ENCODE measurements around the gene MTMR3. TPM values are rescaled to one million over a fixed set of nuclear protein-coding genes. Genes with fewer than 3 reads are reported as not detected.

The MTMR3 gene
- total RNA-seq, 1 experiment from 2014 or later = 27.0 TPM

DNA sequence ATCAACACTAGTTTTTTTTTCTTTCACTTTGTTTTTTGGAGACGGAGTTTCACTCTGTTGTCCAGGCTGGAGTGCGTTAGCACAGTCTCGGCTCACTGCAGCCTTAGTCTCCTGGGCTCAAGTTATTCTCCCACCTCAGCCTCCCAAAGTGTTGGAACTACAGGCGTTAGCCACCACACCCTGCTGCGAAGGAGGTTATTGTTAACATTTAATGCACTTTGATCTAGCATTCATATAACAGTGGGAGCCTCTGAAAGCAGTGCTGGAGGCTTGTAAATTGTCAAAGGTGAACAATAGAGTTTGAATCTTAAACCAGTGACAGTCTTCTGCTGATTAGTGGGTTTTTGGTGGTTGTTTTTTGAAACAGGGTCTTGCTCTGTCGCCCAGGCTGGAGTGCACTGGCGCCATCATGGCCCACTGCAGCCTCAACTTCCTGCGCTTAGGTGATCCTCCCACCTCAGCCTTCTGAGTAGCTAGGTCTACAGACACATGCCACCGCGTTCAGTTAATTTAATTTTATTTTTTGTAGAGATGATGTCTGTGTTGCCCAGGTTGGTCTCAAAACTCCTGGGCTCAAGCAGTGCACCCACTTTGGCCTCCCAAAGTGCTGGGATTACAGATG, 100.4 kb downstream of the MTMR3 start:
- no peak overlapping the region for H3K4me3 ChIP-seq (replicated peaks in 1 of 2; ENCODE audit: low read depth in 1 of 2, low read length in 2 of 2)
- POLR2A ChIA-PET = no interaction called here
- H3K27ac ChIP-seq (ENCODE audit: low read depth, low read length) = no peak overlapping the region
- H3K79me2 ChIP-seq (ENCODE audit: insufficient read depth, low read length) = no peaks in the 10 kb centered on the region
- RAD21 ChIA-PET (ENCODE audit: low non-redundant PET in 1 of 2, low total read pairs in 2 of 2, uncharacterized antibody in 2 of 2, unreplicated experiment in 2 of 2) = no interaction called here
- no peaks in the 10 kb centered on the region for H3K9me3 ChIP-seq (ENCODE audit: control insufficient read depth in 1 of 2, insufficient read depth in 1 of 2, low read depth in 1 of 2, low read length in 2 of 2)
- no peaks in the 10 kb centered on the region for H3K9me2 ChIP-seq (ENCODE audit: insufficient read depth)
- ATAC-seq (no peak), DNase-seq (ENCODE audit: low read depth, low spot score) (no peak)
- intact Hi-C loops (cut with micrococcal nuclease) = no loop called here
- no peak overlapping the region for H3K4me2 ChIP-seq (ENCODE audit: low read length)
- peaks cover 11 to 16% of the 10 kb centered on the region in 2 experiments for H3K4me1 ChIP-seq (ENCODE audit: control insufficient read depth in 1 of 2, insufficient read depth in 2 of 2, low read length in 2 of 2)
- H2AFZ ChIP-seq (ENCODE audit: low read depth, low read length, poor library complexity, severe bottlenecking) = no peak overlapping the region
- H3K9ac ChIP-seq (ENCODE audit: low read length) = no peak overlapping the region
- H3K27me3 ChIP-seq (ENCODE audit: insufficient read depth, low read length) = no peaks in the 10 kb centered on the region
- CTCF ChIA-PET = no interaction called here
- H4K20me1 ChIP-seq (ENCODE audit: insufficient read depth) = no peaks in the 10 kb centered on the region; the same call in 1 of the 2 replicates
- BruUV-seq (replicated peaks) = no TSS peak
- TF ChIP-seq, protein P1, sequence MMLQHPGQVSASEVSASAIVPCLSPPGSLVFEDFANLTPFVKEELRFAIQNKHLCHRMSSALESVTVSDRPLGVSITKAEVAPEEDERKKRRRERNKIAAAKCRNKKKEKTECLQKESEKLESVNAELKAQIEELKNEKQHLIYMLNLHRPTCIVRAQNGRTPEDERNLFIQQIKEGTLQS (IDR thresholded peaks at IDR 0.05) = no peak
- no peaks in the 10 kb centered on the region for H3K36me3 ChIP-seq (ENCODE audit: control insufficient read depth in 1 of 2, insufficient read depth in 2 of 2, low read length in 2 of 2)

- DNase-seq (ENCODE audit: low read depth, low spot score) = no peak
- Histone ChIP-seq H3K9me2 (ENCODE audit: insufficient read depth) (no peaks in the 10 kb centered on the region), H3K4me2 (ENCODE audit: low read length) (no peak overlapping the region), H3K79me2 (ENCODE audit: insufficient read depth, low read length) (no peaks in the 10 kb centered on the region), H3K27me3 (ENCODE audit: insufficient read depth, low read length) (no peaks in the 10 kb centered on the region), H3K36me3 (ENCODE audit: control insufficient read depth in 1 of 2, insufficient read depth in 2 of 2, low read length in 2 of 2) (no peaks in the 10 kb centered on the region; a peak in 1 of 4 replicates), H3K4me3 (replicated peaks in 1 of 2; ENCODE audit: low read depth in 1 of 2, low read length in 2 of 2) (no peak overlapping the region), H3K9ac (ENCODE audit: low read length) (no peak overlapping the region), H3K9me3 (ENCODE audit: control insufficient read depth in 1 of 2, insufficient read depth in 1 of 2, low read depth in 1 of 2, low read length in 2 of 2) (no peaks in the 10 kb centered on the region), H3K27ac (ENCODE audit: low read depth, low read length) (no peak overlapping the region), H3K4me1 (ENCODE audit: control insufficient read depth in 1 of 2, insufficient read depth in 2 of 2, low read length in 2 of 2) (no peaks in the 10 kb centered on the region), H2AFZ (ENCODE audit: low read depth, low read length, poor library complexity, severe bottlenecking) (no peak overlapping the region), H4K20me1 (ENCODE audit: insufficient read depth) (no peaks in the 10 kb centered on the region; the same call in 1 of the 2 replicates)
- ChIA-PET POLR2A (no interaction called here), CTCF (no interaction called here), RAD21 (ENCODE audit: low non-redundant PET in 1 of 2, low total read pairs in 2 of 2, uncharacterized antibody in 2 of 2, unreplicated experiment in 2 of 2) (no interaction called here)
- BruUV-seq (replicated peaks) = no TSS peak
- TF ChIP-seq EGR1 (IDR thresholded peaks at IDR 0.05; ENCODE audit: low read depth) = no peak
- no peak for TF ChIP-seq FOSL1 (IDR thresholded peaks at IDR 0.05; ENCODE audit: low read depth)
- TF ChIP-seq ZBTB33 (IDR thresholded peaks at IDR 0.05; ENCODE audit: extremely low read depth, insufficient replicate concordance, low read length) = no peak
- TF ChIP-seq ZNF274 (IDR thresholded peaks at IDR 0.05; ENCODE audit: low read depth, low read length) = no peak
- TF ChIP-seq SIN3A (IDR thresholded peaks at IDR 0.05; ENCODE audit: low read depth) = no peak
- TF ChIP-seq, protein P1 (IDR thresholded peaks at IDR 0.05) = no peak
- no peak for ATAC-seq
- intact Hi-C loops (cut with micrococcal nuclease) = no loop called here
Measured at GRCh38 chr22:29985912-29986311, 102.9 kb downstream of the MTMR3 start.

Data from HCT116 (cell line).